ENCODE results near the gene ARHGEF1.

ARHGEF1 gene

DNA sequence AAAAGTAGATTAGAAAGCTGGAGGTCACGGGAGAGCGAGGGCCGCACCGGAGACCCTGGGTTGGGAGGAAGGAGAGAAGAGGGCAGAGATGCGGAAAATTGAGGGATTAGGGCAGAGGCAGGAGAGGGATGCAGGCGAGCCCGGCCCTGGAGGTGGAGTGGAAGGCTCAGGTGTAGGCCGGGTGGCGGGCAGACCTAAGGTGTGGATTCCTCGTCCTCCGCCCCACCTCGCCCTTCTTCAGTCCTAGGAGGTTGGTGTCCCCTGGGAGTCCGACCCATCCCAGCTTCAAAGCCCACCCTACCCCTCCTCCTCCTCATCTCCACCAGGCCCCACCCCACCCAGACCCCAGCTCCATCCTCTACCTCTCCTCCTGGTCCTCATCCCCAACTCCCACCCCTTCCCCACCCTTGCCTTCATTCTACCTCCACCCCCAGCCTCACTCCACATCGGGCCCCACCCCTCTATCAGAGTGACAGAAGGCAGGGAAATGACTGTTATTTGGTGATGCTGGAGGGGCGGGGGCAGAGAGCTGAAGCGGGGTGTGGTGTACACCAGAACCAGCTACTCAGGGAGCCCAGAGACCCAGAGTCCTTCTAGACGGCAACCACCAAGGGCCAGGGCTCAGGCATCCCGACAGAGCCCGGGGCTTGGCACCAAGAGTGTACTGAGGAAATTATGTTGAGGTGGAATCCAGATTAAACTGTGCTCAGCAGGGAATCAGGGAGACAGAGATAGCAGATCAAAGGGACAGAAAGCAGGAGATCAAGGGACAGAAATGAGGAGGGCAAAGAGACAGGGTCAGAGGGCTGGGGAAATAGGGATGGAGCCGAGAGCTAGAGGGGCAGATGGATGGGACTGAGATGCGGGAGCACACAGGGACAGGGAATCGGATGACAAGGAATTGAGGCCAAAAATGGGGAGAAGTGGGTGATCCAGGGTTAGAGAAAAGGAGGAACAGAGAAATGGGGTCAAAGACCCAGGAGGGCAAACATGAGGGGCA is 38.9 kb downstream of the ARHGEF1 start:
- no peak for DNase-seq

- no peak for DNase-seq
These were observed 39.6 kb downstream of the ARHGEF1 start for GRCh38 chr19:41922585-41922984.

DNA sequence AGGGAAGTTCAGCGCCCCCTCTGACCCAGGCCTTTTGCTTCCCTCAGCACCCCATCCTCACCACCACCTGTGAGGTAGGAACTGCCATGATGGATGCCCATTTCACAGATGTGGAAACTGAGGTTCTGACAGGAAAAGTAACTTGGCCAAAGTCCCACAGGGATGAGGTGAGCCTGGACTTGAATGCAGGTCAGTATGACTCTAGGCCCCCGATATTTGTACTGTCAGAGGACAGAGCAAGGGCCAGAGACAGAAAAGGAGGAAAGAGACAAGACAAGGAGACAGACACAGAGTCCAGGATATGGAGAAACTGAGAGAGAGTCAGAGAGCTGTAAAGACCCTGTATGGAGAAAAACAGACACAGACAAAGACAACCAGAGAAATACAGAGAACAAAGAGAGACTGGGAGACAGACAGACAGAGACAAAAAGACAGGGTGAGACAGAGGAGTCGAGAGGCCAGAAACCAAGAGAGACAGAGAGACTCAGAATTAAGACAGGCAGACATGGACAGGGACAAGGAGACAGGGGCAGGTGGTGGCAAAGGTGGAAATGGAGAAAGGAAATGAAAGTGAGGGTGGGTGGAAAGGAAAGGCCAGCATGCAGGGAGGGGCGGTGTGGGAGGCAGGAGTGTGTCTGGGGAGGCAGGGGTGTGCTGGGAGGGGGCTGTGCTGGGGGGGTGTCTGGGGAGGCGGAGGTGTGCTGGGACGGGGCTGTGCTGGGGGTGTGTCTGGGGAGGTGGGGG is 40.2 kb downstream of the ARHGEF1 start:
- no peak for DNase-seq

DNA sequence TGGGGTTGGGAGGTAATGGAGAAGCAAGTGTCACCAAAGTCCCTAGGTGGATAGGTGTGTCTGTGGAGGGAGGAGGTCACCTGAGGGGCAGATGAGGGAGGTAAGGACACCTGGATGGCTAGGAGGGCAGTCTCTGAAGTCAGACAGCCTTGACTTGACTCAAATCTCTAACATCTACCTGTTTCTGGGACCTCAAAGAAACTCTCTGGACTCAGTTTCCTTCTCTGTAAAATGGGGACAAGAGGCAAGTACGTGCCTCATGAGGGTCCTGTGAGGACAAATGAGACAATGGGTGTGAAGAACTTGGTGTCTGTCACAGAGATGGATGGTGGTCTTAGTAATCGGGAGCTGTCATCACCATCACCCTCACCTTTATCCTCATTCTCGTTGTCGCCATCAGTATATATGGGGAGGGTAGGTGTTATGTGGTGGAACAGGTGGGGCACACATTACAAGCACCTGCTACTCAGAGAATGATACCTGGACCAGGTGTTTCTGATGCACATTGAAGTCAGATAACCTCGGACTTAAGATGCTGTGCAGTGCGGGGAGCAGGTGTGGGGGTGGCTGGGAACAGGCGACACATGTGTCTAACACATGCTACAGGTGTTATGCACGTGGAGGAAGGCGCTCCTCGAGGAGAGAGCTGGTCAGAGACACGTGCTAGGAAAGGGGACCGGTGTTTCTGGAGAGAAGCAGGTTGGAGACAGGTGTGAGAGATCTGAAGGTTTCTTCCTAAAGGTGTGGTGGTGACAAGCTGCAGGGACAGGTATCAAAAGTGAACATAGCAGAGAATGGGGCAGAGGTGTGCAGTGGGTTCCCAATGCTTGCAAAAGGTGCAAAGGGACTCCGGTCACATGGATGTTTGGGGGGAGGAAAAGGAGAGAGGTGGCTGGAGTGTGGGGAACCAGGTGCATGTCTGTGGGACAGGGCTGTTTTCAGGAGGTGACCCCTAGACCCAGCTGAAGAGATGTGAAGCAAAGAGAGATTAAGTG is 41.5 kb downstream of the ARHGEF1 start:
- DNase-seq: no peak

DNA sequence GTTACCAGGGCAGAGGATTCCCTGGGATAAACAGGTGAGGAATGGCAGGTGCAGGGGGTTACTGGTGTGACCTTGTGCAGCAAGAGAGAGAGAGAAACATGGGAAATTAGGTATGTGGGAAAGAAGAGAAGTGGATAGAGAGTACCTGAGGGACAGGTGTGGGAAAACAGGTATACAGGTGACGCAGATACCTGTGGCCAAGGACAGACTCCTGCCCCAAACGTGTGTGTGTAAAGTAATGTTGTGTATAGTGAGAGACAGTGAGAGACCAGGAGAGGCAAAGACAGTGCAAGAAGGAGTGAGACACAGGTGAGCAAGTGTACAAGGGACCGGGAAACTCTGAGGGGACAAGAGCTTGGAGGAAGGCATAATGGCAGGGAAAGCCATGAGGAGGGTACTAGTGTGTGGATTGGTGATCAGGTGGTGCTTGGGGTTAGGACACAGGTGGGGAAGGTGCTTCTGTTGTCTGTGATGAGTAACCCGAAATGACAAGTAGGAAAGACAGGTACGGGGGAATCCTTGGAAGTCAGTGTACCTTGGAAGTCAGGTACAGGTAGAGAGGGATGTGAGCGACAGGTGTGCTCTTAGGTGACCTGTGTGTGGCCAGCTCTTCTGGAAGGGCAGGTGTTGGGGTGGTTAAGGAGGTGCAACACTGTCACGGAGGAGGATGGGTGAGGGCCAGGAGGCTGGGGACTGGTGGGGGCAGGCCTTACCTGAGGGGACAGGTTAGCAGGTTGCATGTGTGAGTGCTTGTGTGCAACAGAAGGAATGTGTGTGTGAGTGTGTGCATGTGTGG is 42.4 kb downstream of the ARHGEF1 start:
- DNase-seq: no peak

DNA sequence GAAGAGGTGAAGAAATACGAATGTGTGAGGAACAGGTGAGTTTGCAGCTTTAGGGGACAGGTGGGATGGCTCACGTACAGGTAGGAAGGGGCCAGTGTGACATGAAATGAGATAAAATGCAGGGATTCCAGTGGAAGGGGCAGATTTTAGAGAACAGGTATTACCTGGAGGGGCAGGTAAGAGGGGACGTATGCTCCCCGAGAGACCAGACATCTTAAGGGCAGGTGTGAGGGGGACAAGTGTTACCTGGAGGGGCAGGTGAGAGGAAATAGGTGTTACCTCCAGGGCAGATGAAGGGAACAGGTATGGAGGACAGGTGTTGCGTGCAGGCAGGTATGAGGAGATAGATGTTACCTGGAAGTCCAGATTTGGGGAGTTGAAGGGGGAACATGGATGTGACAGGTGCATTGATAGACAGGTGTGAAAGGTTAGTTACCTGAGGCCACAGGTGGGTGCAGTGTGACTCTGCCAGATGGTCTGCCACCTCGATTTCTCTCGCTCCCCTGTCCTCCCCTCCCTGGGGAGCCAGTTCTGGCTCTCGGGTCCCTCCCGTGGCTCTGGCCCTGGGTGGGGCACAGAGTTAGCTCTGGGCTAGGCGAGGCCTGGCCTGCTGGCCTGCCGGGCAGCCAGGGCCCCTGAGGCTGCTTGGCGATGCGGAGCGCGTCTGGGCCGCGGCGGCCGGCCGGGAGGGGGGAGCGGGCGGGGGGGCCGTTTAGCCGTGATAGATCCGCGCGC is 43.2 kb downstream of the ARHGEF1 start:
- DNase-seq: no peak

GRCh38 chr19:41926763-41927496 is 43.9 kb downstream of the ARHGEF1 start:
- no peak for DNase-seq

DNA sequence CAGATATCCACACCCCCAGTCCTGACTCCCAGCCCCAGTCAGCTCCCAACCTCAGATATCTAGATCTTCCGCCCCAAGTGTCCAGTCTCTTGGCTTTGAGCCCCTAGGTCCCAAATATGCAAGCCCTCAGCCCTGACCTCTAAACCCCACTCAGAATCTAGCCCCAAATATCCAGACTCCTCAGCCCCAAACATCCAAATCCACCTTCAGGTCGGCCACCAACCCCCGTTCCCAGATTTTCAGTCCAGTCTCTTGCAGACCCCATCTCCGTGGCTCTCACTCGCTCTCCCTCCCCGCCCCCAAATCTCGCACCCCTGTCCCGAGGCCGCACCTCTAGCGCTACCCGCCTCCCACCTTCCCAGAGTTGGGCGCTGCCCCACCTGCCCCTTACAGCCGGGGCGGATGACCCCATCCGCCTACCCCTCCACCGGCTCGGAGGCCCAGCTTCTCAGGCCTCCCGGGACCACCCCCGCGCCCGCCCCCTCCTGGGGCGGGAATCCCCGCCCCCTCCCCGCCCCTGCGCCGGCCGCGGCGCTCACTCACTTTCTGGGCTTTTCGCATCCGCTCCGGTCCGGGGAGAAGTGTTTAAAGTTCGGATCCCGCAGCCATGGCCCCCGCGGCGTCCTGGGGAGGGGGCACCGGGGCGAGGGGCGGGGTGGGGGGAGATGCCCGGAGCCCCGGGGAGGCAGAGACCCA is 44.7 kb downstream of the ARHGEF1 start:
- DNase-seq: no peak

GRCh38 chr19:41928221-41928683 is 45.3 kb downstream of the ARHGEF1 start, which contains the start of gene ERFL:
Gene ERFL, minus strand, starts transcription at chr19:41928449. Its CDS starts 15,530 bp downstream, at chr19:41912919.
- DNase-seq: no peak

DNA sequence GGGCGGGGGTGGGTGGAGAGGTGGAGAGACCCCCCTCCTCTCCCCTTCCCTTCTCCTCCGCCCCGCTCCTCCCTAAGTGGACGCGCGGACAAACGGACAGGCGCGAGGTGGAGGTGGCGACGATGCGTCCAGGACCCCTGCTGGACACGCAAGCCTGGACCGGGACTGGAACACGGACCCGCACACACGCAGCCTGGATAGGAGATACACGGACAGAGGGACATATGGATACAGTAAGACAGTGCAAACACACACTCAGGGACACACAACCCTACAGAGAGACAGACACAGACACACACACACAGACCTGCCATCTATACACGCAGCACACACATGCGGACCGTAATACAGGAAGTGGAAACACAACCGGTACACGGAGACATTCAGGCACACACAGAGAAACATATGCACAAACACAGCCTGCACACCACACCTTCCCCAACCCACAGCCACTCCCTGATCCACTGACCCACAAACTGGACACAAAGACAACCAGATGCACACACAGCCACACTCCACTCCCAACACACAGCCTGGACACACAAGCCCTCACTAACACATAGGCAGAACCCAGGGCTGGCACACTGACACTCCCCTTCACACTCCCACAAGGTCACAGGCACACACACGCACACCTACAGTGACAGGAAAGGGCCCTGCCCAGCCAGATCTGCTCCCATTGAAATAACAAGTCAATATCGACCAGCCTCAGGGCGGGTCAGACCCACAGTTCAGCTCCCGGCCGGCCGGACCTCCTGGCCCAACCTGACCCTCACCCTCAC is 46.0 kb downstream of the ARHGEF1 start:
- DNase-seq: no peak

GRCh38 chr19:41929536-41930071 is 46.6 kb downstream of the ARHGEF1 start:
- no peak for DNase-seq

- DNase-seq: no peak
These were observed 47.3 kb downstream of the ARHGEF1 start for GRCh38 chr19:41930322-41930722.

- no peak for DNase-seq
These were observed 48.1 kb downstream of the ARHGEF1 start for GRCh38 chr19:41930926-41931592.

GRCh38 chr19:41932259-41932719 is 49.3 kb downstream of the ARHGEF1 start:
- no peak for DNase-seq

GRCh38 chr19:41932720-41933332 is 49.8 kb downstream of the ARHGEF1 start:
- DNase-seq: no peak

GRCh38 chr19:41933693-41934426 is 50.9 kb downstream of the ARHGEF1 start:
- no peak for DNase-seq
